Kidney (tissue), 14 donors: ENCODE data around the gene N4BP2L1. TPM values are rescaled to one million over a fixed set of nuclear protein-coding genes. Genes with fewer than 3 reads are reported as not detected.
"Not testable (repeated sequence)": the region's sequence is repeated elsewhere in the genome, so short reads cannot be mapped to it uniquely, and the experiment has no call there.

Source experiments
- DNase-seq, 5 donors: peaks; one replicate each; pipeline ENCODE4 v3.0.0-alpha.2; 2013 to 2020
- FAIRE-seq: peaks from 2 replicates; lab custom pipeline; 2012; peaks lifted over from hg19 to GRCh38; lab: Jason Lieb, UNC
- H3K27ac ChIP-seq, 2 donors: one replicate each; pipeline ENCODE4 v1.7.0; 2013; ENCODE audit warnings: low read depth in 2 of 2, low read length in 2 of 2, inconsistent platforms in 1 of 2
- H3K27me3 ChIP-seq: one replicate; pipeline ENCODE4 v1.7.1; 2013; ENCODE audit warnings: low read length, inconsistent platforms; ENCODE audit not compliant: control insufficient read depth, insufficient read depth
- H3K36me3 ChIP-seq, 3 donors: one replicate each; pipeline versions ENCODE4 v1.7.0 to v1.7.1; 2013; ENCODE audit warnings: low read length in 3 of 3, control low read depth in 1 of 3, inconsistent platforms in 1 of 3; ENCODE audit not compliant: insufficient read depth in 3 of 3, control insufficient read depth in 2 of 3
- H3K4me1 ChIP-seq, 3 donors: one replicate each; pipeline versions ENCODE4 v1.7.0 to v1.7.1; 2013; ENCODE audit warnings: low read length in 3 of 3, inconsistent platforms in 1 of 3, low read depth in 1 of 3; ENCODE audit not compliant: control insufficient read depth in 2 of 3, insufficient read depth in 2 of 3
- H3K4me3 ChIP-seq, 3 donors: one replicate each; pipeline versions ENCODE4 v1.7.0 to v1.8.1; 2013; ENCODE audit warnings: low read length in 3 of 3, control low read depth in 1 of 3, inconsistent platforms in 1 of 3
- H3K9ac ChIP-seq, 3 donors: one replicate each; pipeline versions ENCODE4 v1.7.0 to v1.7.1; 2013; ENCODE audit warnings: low read length in 3 of 3, control low read depth in 1 of 3, inconsistent platforms in 1 of 3
- H3K9me3 ChIP-seq, 3 donors: one replicate each; pipeline versions ENCODE4 v1.7.0 to v1.7.1; 2013; ENCODE audit warnings: low read length in 3 of 3, control low read depth in 1 of 3, inconsistent platforms in 1 of 3; ENCODE audit not compliant: control insufficient read depth in 2 of 3, insufficient read depth in 1 of 3
- intact Hi-C: fragments of 100-400 bp; cut with DNase I; formaldehyde crosslinking; loops from one replicate; pipeline ENCODE4 v1.11.1; 2022
- polyA plus RNA-seq: library from polyadenylated mRNA; stranded (reverse); fragments of 350-450 nt; fragmentation: Illumina TruSeq; extraction: RNeasy Lipid Tissue Mini Kit (QIAGEN cat#74804); gene quantifications from one replicate; pipeline ENCODE4 v1.2.3, GENCODE V29; 2014; ENCODE audit warnings: low read depth, low replicate concordance; ENCODE audit not compliant: insufficient read depth
- total RNA-seq: library from RNA; stranded (reverse); fragmentation: NEBNext Ultra II Directional; extraction: Animal tissue kit (Norgen Biotek cat#: 25700); gene quantifications from one replicate; pipeline ENCODE4 v1.2.1, GENCODE V29; 2021
- TF ChIP-seq, protein P1 (sequence below): IDR thresholded peaks from 3 replicates; pipeline ENCODE4 v1.5.1; 2012; ENCODE audit warnings: mild to moderate bottlenecking, moderate library complexity, borderline replicate concordance; ENCODE audit not compliant: insufficient read depth; ENCODE audit errors: extremely low read depth
- donor health status: control.
- donor health status: control.
- donor health status: control.
- donor health status: control.
- donor health status: control.
- donor health status: DM: yes; HTN: yes; CAD: no.
- donor health status: Normal renal cell carcinoma (clear cell type).

N4BP2L1 gene
- total and polyA plus RNA-seq, 2 donors from 2014 or later, result 10.1 to 14.5 TPM

DNA sequence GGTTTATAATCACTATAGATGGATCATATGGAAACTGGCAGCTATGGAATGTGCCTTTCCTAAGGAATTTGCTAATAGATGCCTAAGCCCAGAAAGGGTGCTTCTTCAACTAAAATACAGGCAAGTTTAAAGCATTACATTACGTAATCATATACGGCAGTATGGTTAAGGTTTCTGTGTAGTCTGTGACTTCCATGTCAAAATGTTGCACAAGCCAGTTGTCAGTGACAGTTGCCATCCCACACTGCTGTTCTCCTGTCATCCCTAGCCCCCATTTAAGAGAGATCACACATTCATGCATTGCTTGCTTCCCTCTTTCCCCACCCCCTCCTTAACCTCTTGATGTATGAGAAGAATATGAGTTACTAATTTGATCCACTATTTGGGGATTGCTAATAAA lies 65.4 kb downstream of the N4BP2L1 start:
- TF ChIP-seq, protein P1, sequence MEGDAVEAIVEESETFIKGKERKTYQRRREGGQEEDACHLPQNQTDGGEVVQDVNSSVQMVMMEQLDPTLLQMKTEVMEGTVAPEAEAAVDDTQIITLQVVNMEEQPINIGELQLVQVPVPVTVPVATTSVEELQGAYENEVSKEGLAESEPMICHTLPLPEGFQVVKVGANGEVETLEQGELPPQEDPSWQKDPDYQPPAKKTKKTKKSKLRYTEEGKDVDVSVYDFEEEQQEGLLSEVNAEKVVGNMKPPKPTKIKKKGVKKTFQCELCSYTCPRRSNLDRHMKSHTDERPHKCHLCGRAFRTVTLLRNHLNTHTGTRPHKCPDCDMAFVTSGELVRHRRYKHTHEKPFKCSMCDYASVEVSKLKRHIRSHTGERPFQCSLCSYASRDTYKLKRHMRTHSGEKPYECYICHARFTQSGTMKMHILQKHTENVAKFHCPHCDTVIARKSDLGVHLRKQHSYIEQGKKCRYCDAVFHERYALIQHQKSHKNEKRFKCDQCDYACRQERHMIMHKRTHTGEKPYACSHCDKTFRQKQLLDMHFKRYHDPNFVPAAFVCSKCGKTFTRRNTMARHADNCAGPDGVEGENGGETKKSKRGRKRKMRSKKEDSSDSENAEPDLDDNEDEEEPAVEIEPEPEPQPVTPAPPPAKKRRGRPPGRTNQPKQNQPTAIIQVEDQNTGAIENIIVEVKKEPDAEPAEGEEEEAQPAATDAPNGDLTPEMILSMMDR, result no peak
- no peak for DNase-seq
- H3K36me3 ChIP-seq, result no peaks in the 10 kb centered on the region
- no peaks in the 10 kb centered on the region for H3K9me3 ChIP-seq
- H3K27me3 ChIP-seq, result no peaks in the 10 kb centered on the region
- no peak overlapping the region for H3K4me3 ChIP-seq
- no peak for FAIRE-seq
- no peak overlapping the region for H3K27ac ChIP-seq
- no peak overlapping the region for H3K9ac ChIP-seq
- H3K4me1 ChIP-seq, result no peaks in the 10 kb centered on the region
- intact Hi-C loops, result no loop called here

DNA sequence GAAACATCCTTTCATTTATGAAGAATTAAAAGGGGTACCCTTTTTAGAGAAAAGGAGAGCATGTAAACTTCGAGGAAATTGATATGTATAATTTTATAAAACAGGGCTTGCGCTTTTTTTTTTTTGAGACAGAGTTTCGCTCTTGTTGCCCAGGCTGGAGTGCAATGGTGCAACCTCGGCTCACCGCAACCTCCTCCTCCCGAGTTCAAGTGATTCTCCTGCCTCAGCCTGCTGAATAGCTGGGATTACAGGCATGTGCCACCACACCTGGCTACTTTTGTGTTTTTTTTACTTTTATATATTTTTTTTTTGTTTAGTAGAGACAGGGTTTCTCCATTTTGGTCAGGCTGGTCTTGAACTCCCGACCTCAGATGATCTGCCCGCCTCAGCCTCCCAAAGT lies 72.0 kb downstream of the N4BP2L1 start:
- H3K36me3 ChIP-seq, H3K4me1 ChIP-seq, H3K4me3 ChIP-seq, H3K27ac ChIP-seq, intact Hi-C loops, FAIRE-seq, H3K9me3 ChIP-seq, DNase-seq, H3K9ac ChIP-seq, H3K27me3 ChIP-seq: not testable (repeated sequence)

DNA sequence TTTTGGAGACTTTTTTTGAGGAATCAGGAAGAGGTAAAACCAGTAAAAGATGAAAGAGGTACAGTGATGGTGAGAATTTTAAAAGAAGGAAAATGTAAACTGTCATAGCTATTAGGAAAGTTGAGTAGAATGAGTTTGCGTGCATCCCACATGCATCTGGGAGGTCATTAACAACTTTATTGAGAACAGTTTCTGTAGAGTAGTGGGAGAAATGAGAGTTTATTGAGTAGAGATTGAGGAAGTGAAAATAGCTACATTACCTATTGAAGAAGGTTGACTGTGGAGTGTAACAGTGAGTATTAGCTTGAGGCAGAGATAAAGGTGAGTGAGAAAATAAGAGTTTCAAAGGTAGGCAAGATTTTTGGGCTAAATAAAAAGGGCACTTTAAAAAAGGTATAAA lies 73.9 kb downstream of the N4BP2L1 start:
- no peak overlapping the region for H3K9ac ChIP-seq
- H3K27me3 ChIP-seq, result no peaks in the 10 kb centered on the region
- H3K9me3 ChIP-seq, result no peaks in the 10 kb centered on the region
- H3K36me3 ChIP-seq, result no peaks in the 10 kb centered on the region
- no peak overlapping the region for H3K27ac ChIP-seq
- intact Hi-C loops, result no loop called here
- no peak overlapping the region for H3K4me3 ChIP-seq
- FAIRE-seq (no peak), DNase-seq (no peak)
- TF ChIP-seq, protein P1, result no peak
- H3K4me1 ChIP-seq, result no peaks in the 10 kb centered on the region

DNA sequence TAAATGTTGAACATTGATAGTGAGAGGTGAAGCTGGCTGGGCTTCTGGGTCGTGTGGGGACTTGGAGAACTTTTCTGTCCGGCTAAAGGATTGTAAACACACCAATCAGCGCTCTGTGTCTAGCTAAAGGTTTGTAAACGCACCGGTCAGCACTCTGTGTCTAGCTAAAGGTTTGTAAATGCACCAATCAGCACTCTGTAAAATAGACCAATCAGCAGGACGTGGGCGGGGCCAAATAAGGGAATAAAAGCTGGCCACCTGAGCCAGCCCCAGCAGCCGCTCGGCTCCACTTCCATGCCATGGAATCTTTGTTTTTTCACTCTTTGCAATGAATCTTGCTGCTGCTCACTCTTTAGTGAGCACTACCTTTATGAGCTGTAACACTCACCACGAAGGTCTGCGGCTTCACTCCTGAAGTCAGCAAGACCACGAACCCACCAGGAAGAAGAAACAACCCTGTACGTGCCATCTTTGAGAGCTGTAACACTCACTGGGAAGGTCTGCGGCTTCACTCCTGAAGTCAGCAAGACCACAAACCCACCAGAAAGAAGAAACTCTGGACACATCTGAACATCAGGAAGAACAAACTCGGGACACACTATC lies 77.0 kb downstream of the N4BP2L1 start:
- FAIRE-seq, result not testable (repeated sequence)

More for the DNA sequence above, 77.0 kb downstream of the N4BP2L1 start:
- H3K36me3 ChIP-seq, H3K27ac ChIP-seq, intact Hi-C loops, H3K27me3 ChIP-seq, H3K9me3 ChIP-seq, DNase-seq, H3K9ac ChIP-seq, H3K4me1 ChIP-seq, H3K4me3 ChIP-seq: not testable (repeated sequence)

Other genes starting within 250 kb of the N4BP2L1 start
- gene ZAR1L, start 112.8 kb downstream of the N4BP2L1 start, total RNA-seq, result not detected
- gene ZAR1L, start 112.8 kb downstream of the N4BP2L1 start, polyA plus RNA-seq, result not detected
- gene BRCA2, start 112.6 kb downstream of the N4BP2L1 start, total RNA-seq, result 2.0 TPM
- gene BRCA2, start 112.6 kb downstream of the N4BP2L1 start, polyA plus RNA-seq, result 0.02 TPM
- 165 TPM for gene N4BP2L2, start 110.7 kb upstream of the N4BP2L1 start, total RNA-seq
- 71.3 TPM for gene N4BP2L2, start 110.7 kb upstream of the N4BP2L1 start, polyA plus RNA-seq
- gene PDS5B, start 158.3 kb upstream of the N4BP2L1 start, total RNA-seq, result 41.2 TPM
- gene PDS5B, start 158.3 kb upstream of the N4BP2L1 start, polyA plus RNA-seq, result 6.9 TPM